Measurements from ENCODE around the gene SLC25A34.

DNA sequence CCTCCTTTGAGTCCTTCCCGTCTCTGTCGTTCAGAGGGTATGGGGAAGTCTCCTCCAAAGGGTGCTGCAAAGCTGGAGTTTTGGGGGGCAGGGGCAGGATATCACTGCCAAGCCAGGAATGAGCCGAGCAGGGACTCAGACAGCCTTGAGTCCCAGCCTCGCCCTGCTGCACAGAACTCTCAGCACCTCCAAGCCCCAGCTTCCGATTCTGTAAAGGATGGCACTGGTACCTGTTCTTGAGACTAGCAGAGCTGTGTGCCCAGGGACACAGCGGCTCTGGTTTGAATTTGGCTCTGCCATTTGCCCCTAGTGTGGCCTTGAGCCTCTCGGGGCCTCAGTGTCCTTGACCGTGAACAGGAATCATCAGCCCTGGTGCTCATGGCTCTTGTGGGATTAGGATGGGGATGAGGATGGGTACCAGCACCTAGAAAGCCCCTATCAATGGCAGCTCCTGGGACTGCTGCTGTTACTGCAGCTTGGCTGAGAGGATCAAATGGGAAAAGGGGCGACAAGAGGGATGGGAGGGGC lies 21.0 kb downstream of the SLC25A34 start:
- TF ChIP-seq POLR2A (IDR thresholded peaks at IDR 0.05) (no peak), CTCF (IDR thresholded peaks at IDR 0.05) (no peak)

Data from lower leg skin (tissue), 3 donors.